ENCODE measurements around the gene SHPK. TPM values are rescaled to one million over a fixed set of nuclear protein-coding genes. Genes with fewer than 3 reads are reported as not detected.

Gene SHPK, protein sequence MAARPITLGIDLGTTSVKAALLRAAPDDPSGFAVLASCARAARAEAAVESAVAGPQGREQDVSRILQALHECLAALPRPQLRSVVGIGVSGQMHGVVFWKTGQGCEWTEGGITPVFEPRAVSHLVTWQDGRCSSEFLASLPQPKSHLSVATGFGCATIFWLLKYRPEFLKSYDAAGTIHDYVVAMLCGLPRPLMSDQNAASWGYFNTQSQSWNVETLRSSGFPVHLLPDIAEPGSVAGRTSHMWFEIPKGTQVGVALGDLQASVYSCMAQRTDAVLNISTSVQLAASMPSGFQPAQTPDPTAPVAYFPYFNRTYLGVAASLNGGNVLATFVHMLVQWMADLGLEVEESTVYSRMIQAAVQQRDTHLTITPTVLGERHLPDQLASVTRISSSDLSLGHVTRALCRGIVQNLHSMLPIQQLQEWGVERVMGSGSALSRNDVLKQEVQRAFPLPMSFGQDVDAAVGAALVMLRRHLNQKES
- polyA plus RNA-seq (2013, experiment 1 of 2) = 19.1 TPM
- 17.6 TPM for polyA plus RNA-seq (2013, experiment 2 of 2)

DNA sequence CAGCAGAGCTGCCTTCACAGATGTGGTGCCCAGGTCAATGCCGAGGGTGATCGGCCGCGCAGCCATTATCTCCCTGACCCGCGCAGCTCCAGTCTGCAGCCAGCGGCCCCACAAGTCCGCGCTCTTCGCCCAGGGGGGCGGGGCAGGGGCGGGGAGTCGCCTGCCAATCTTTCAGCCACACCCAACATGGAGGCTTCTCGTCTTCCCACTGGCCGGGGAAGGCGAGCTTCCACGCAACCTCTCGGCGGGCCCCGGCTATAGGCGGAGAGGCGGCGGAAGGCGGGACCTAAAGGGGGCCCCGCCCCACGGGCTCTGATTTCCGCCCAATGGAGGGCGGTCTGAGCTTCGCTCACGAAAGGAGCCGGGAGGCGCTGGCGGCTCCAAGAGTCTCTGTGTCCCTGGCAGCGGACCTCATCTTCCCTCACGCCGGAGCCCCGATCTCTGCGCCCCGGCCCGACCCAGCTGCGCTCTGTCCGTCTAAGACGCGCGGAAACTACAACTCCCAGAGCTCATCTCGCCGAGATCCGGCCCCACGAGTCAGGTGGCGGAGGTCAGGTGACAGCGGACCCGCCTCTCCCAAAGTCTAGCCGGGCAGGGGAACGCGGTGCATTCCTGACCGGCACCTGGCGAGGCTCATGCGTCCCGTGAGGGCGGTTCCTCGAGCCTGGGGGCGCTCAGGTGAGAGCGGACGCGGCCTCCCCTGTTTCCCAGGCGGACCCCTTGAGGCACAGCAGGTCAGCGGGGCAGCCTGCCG lies at the start of gene SHPK, which contains the start of gene CTNS:
Gene SHPK, minus strand, starts transcription at position 97 of the 754 bp plus-strand sequence. Its CDS starts 31 bp downstream, at position 66.
Gene CTNS, plus strand, starts transcription at position 607 of the 754 bp plus-strand sequence. CDS start 3,447 bp downstream, outside the sequence.
- Histone ChIP-seq H3K36me3 (ENCODE audit: insufficient read depth, low read length) (peaks cover 23% of the 10 kb centered on the region), H3K9me3 (ENCODE audit: insufficient read depth, low read depth, low read length) (no peaks in the 10 kb centered on the region), H3K4me3 (ENCODE audit: low read length) (peak within 1 kb of the TSS; percentile 76), H3K9ac (ENCODE audit: low read depth, low read length) (peak within 1 kb of the TSS; percentile 85), H3K27me3 (ENCODE audit: insufficient read depth, low read length) (no peaks in the 10 kb centered on the region), H3K27ac (ENCODE audit: low read depth, low read length) (peak within 1 kb of the TSS; percentile 97), H3K4me1 (ENCODE audit: insufficient read depth, low read length) (peaks cover 9% of the 10 kb centered on the region)
- WGBS = under 1% methylated on average over 68 of the region's 68 CpGs

- H3K4me1 ChIP-seq (ENCODE audit: insufficient read depth, low read length) = peaks cover 3% of the 10 kb centered on the region; the same call in 1 of the 2 replicates
- no peaks in the 10 kb centered on the region for H3K36me3 ChIP-seq (ENCODE audit: insufficient read depth, low read length)
- no peak overlapping the region for H3K27ac ChIP-seq (ENCODE audit: low read depth, low read length)
- no peaks in the 10 kb centered on the region for H3K9me3 ChIP-seq (ENCODE audit: insufficient read depth, low read depth, low read length)
- no peak overlapping the region for H3K4me3 ChIP-seq (ENCODE audit: low read length)
- H3K27me3 ChIP-seq (ENCODE audit: insufficient read depth, low read length) = no peaks in the 10 kb centered on the region
- H3K9ac ChIP-seq (ENCODE audit: low read depth, low read length) = no peak overlapping the region
- WGBS = 68% methylated on average over 11 of the region's 13 CpGs
Observed at GRCh38 chr17:3685174-3685573, 49.1 kb upstream of the SHPK start.

GRCh38 chr17:3683054-3683511 lies 47.0 kb upstream of the SHPK start:
- no peak overlapping the region for H3K4me3 ChIP-seq (ENCODE audit: low read length)
- H3K4me1 ChIP-seq (ENCODE audit: insufficient read depth, low read length) = peaks cover 3% of the 10 kb centered on the region; the same call in 1 of the 2 replicates
- no peak overlapping the region for H3K27ac ChIP-seq (ENCODE audit: low read depth, low read length)
- H3K9ac ChIP-seq (ENCODE audit: low read depth, low read length) = no peak overlapping the region
- no peaks in the 10 kb centered on the region for H3K36me3 ChIP-seq (ENCODE audit: insufficient read depth, low read length)
- H3K27me3 ChIP-seq (ENCODE audit: insufficient read depth, low read length) = no peaks in the 10 kb centered on the region
- H3K9me3 ChIP-seq (ENCODE audit: insufficient read depth, low read depth, low read length) = no peaks in the 10 kb centered on the region
- WGBS = 46% methylated on average over 9 of the region's 10 CpGs

DNA sequence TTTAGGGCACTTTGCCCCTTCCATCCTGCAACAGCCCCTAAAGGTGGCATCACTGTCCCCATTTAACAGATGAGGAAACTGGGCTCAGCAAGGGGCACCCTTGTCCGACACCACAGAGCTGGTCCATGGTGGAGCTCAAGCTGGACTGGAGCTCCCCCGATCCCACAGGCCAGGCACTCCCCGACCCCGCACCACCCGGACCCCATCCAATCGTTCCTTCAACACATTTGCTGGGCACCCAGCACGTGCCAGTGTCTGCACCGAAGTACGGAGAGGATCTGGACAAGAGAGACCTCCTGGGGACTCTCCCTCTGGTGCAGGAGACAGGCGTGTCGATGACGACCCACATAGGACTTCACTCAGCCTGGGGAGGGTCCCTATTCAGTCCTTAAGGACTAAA lies 46.0 kb upstream of the SHPK start:
- 92% methylated on average over 12 of the region's 12 CpGs for WGBS
- Histone ChIP-seq H3K9me3 (ENCODE audit: insufficient read depth, low read depth, low read length) (no peaks in the 10 kb centered on the region), H3K36me3 (ENCODE audit: insufficient read depth, low read length) (no peaks in the 10 kb centered on the region), H3K27me3 (ENCODE audit: insufficient read depth, low read length) (no peaks in the 10 kb centered on the region), H3K9ac (ENCODE audit: low read depth, low read length) (no peak overlapping the region), H3K27ac (ENCODE audit: low read depth, low read length) (no peak overlapping the region), H3K4me3 (ENCODE audit: low read length) (no peak overlapping the region), H3K4me1 (ENCODE audit: insufficient read depth, low read length) (peaks cover 6% of the 10 kb centered on the region; the same call in 1 of the 2 replicates)

GRCh38 chr17:3681565-3681964 lies 45.5 kb upstream of the SHPK start:
- H3K4me3 ChIP-seq (ENCODE audit: low read length) = no peak overlapping the region
- no peak overlapping the region for H3K27ac ChIP-seq (ENCODE audit: low read depth, low read length)
- no peaks in the 10 kb centered on the region for H3K27me3 ChIP-seq (ENCODE audit: insufficient read depth, low read length)
- 88% methylated on average over 20 of the region's 20 CpGs for WGBS
- no peak overlapping the region for H3K9ac ChIP-seq (ENCODE audit: low read depth, low read length)
- no peaks in the 10 kb centered on the region for H3K9me3 ChIP-seq (ENCODE audit: insufficient read depth, low read depth, low read length)
- no peaks in the 10 kb centered on the region for H3K36me3 ChIP-seq (ENCODE audit: insufficient read depth, low read length)
- H3K4me1 ChIP-seq (ENCODE audit: insufficient read depth, low read length) = peaks cover 6% of the 10 kb centered on the region; the same call in 1 of the 2 replicates

GRCh38 chr17:3681057-3681456 lies 45.0 kb upstream of the SHPK start:
- H3K36me3 ChIP-seq (ENCODE audit: insufficient read depth, low read length) = no peaks in the 10 kb centered on the region
- no peak overlapping the region for H3K4me3 ChIP-seq (ENCODE audit: low read length)
- H3K4me1 ChIP-seq (ENCODE audit: insufficient read depth, low read length) = peaks cover 6% of the 10 kb centered on the region; the same call in 1 of the 2 replicates
- no peak overlapping the region for H3K9ac ChIP-seq (ENCODE audit: low read depth, low read length)
- WGBS = 93% methylated on average over 12 of the region's 12 CpGs
- no peaks in the 10 kb centered on the region for H3K27me3 ChIP-seq (ENCODE audit: insufficient read depth, low read length)
- H3K27ac ChIP-seq (ENCODE audit: low read depth, low read length) = no peak overlapping the region
- H3K9me3 ChIP-seq (ENCODE audit: insufficient read depth, low read depth, low read length) = no peaks in the 10 kb centered on the region

DNA sequence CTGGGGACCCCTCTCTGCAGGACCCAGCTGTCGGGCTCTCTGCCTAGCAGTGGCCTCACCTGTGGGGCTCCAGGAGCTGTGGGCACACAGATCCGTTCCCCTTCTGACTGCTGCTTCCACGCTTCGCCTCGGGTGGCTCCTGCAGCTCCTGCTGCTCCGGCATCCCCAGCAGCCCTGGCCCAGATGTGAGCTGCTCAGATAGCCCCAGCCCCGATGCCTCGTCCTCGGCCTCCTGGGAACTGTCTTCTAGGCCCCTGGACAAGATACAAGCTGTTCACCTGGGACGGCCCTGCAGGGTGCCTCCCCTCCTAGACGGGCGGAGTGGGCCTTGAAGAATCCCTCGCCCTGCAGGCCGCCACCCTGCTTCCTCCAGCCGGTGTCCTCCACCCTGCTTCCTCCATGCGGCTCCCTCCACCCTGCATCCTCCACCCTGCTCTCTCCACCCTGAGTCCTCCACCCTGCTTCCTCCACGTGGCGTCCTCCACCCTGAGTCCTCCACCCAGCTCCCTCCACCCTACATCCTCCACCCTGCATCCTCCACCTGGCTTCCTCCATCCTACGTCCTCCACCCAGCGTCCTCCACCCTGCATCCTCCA lies 43.6 kb upstream of the SHPK start:
- Histone ChIP-seq H3K27ac (ENCODE audit: low read depth, low read length) (no peak overlapping the region), H3K9me3 (ENCODE audit: insufficient read depth, low read depth, low read length) (no peaks in the 10 kb centered on the region), H3K36me3 (ENCODE audit: insufficient read depth, low read length) (no peaks in the 10 kb centered on the region), H3K4me3 (ENCODE audit: low read length) (no peak overlapping the region), H3K27me3 (ENCODE audit: insufficient read depth, low read length) (no peaks in the 10 kb centered on the region), H3K4me1 (ENCODE audit: insufficient read depth, low read length) (peaks cover 6% of the 10 kb centered on the region; the same call in 1 of the 2 replicates), H3K9ac (ENCODE audit: low read depth, low read length) (no peak overlapping the region)
- WGBS = 85% methylated on average over 20 of the region's 20 CpGs

DNA sequence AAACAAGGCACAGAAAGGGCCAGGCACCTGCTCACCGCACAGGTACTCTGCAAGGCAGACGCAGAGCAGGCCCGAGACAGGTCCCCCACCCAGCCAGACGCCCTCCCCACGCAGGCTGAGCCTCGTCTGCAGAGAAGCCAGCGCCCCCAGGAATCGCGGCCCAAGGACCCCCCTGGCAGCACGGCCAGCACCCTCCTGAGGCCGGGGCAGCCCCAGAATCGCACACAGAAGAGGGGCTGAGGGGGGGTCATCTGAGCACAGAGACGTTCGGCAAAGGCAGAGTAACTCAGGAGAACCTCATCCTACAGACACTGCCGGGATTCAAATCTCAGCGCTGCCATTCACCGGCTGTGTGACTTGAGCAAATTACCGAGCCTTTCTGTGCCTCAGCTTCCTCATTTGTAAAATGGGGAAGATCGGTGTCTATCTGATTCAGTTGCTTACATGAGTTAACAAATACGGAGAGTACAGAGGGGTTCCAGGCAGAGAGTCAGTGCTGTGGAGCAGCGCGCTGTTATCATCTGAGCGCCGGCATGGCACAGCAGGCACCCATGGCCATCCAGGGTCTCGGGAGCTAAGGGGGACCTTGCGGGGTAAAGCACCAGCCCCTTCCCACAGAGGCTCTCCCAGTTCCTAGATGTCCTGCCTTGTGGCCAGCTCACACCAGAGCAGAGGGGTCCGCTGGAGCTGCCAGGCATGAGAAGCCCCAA lies 42.9 kb upstream of the SHPK start:
- Histone ChIP-seq H3K27ac (ENCODE audit: low read depth, low read length) (no peak overlapping the region), H3K4me3 (ENCODE audit: low read length) (no peak overlapping the region), H3K27me3 (ENCODE audit: insufficient read depth, low read length) (no peaks in the 10 kb centered on the region), H3K4me1 (ENCODE audit: insufficient read depth, low read length) (peaks cover 6% of the 10 kb centered on the region; the same call in 1 of the 2 replicates), H3K9ac (ENCODE audit: low read depth, low read length) (no peak overlapping the region), H3K36me3 (ENCODE audit: insufficient read depth, low read length) (no peaks in the 10 kb centered on the region), H3K9me3 (ENCODE audit: insufficient read depth, low read depth, low read length) (no peaks in the 10 kb centered on the region)
- 94% methylated on average over 27 of the region's 27 CpGs for WGBS

- Histone ChIP-seq H3K27ac (ENCODE audit: low read depth, low read length) (no peak overlapping the region), H3K36me3 (ENCODE audit: insufficient read depth, low read length) (no peaks in the 10 kb centered on the region), H3K27me3 (ENCODE audit: insufficient read depth, low read length) (no peaks in the 10 kb centered on the region), H3K9ac (ENCODE audit: low read depth, low read length) (no peak overlapping the region), H3K4me1 (ENCODE audit: insufficient read depth, low read length) (peaks cover 6% of the 10 kb centered on the region; the same call in 1 of the 2 replicates), H3K9me3 (ENCODE audit: insufficient read depth, low read depth, low read length) (no peaks in the 10 kb centered on the region), H3K4me3 (ENCODE audit: low read length) (no peak overlapping the region)
- 59% methylated on average over 16 of the region's 16 CpGs for WGBS
Observed at GRCh38 chr17:3678095-3678820, 42.2 kb upstream of the SHPK start.

DNA sequence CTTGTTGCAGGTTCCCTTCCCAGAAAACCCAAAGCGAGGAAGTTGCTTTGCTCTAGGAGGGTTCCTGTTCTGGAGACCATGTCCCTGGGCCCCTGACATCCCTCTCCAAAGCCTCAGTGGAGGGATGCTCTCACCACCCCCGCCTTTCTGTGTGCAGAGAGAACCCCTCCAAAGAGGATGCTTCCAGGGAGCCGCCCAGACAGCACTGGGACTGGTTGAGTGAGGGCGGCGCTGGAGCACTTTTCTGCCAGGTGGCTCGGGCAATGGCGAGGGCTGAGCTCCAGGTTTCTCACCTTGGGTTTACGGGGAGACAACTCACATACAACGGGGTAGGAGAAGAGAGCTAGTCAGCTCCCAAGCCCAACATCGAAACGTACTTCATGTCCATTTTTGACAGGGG lies 39.8 kb upstream of the SHPK start:
- 93% methylated on average over 11 of the region's 11 CpGs for WGBS
- Histone ChIP-seq H3K27me3 (ENCODE audit: insufficient read depth, low read length) (no peaks in the 10 kb centered on the region), H3K9me3 (ENCODE audit: insufficient read depth, low read depth, low read length) (no peaks in the 10 kb centered on the region), H3K36me3 (ENCODE audit: insufficient read depth, low read length) (no peaks in the 10 kb centered on the region), H3K4me1 (ENCODE audit: insufficient read depth, low read length) (peaks cover 6% of the 10 kb centered on the region; the same call in 1 of the 2 replicates), H3K4me3 (ENCODE audit: low read length) (no peak overlapping the region), H3K27ac (ENCODE audit: low read depth, low read length) (no peak overlapping the region), H3K9ac (ENCODE audit: low read depth, low read length) (no peak overlapping the region)
